ENCODE results near the gene CTPS1.

The CTPS1 gene

DNA sequence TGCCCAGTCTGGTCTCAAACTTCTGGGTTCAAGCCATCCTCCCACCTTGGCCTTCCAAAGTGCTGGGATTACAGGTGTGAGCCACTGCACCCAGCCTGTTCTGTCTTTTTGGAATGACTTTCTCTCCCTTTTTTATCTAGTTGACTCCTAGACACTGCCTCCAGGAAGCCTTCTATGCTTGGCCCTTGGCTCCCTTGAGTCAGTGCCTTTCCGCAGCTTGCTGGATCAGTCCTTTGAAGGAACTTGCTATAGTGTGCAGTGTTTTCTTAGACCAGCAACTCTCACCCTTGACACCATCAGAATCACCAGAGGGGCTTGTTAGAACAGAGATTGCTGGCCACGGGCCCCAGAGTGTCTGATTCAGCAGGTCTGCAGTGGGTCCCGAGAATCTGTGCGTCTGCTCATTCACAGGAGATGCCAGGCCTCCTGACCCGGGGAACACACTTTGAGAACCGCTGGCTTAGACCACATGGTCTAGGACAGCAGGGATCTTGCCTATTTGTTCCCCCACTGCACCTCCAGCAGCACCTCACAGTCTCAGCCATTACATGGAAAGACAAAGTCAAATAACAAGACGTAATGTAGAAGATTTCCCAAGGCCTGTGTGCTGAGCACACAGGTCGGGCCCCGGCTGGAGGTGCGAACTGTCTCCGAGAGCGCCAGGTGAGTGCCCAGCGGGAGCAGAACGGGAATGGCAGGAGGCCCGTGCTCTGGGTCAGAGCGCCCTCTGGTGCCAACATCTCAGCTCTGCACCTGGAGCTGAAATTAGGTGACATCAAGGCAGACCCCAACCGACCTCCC, 27.4 kb upstream of the CTPS1 start:
- Histone ChIP-seq H4K20me1 (ENCODE audit: insufficient read depth, low read length) (no peaks in the 10 kb centered on the region), H3K4me1 (ENCODE audit: insufficient read depth, low read length) (no peaks in the 10 kb centered on the region), H3K9me3 (ENCODE audit: insufficient read depth, low read length, severe bottlenecking) (no peaks in the 10 kb centered on the region), H3K36me3 (ENCODE audit: insufficient read depth, low read length) (no peaks in the 10 kb centered on the region), H3K79me2 (ENCODE audit: insufficient read depth, low read length) (no peaks in the 10 kb centered on the region), H3K27ac (ENCODE audit: low read length) (no peak overlapping the region), H2AFZ (ENCODE audit: low read depth, low read length) (no peak overlapping the region), H3K27me3 (ENCODE audit: insufficient read depth, low read length, poor library complexity) (no peaks in the 10 kb centered on the region), H3K4me3 (ENCODE audit: low read depth in 1 of 2, low read length in 2 of 2) (no peak overlapping the region), H3K4me2 (ENCODE audit: insufficient read depth, low read length) (no peak overlapping the region), H3K9ac (ENCODE audit: low read depth, low read length) (no peak overlapping the region)
- DNase-seq = peak; percentile 57
- ATAC-seq (ENCODE audit: insufficient read depth, low read depth) = peak; percentile 68
- TF ChIP-seq CTCF (IDR thresholded peaks at IDR 0.05; ENCODE audit: borderline replicate concordance, extremely low read depth, low read length, poor library complexity, severe bottlenecking) = peak; percentile 89
- TF ChIP-seq EZH2 (IDR thresholded peaks at IDR 0.05; ENCODE audit: borderline replicate concordance, low read depth, low read length, severe bottlenecking) = no peak

DNA sequence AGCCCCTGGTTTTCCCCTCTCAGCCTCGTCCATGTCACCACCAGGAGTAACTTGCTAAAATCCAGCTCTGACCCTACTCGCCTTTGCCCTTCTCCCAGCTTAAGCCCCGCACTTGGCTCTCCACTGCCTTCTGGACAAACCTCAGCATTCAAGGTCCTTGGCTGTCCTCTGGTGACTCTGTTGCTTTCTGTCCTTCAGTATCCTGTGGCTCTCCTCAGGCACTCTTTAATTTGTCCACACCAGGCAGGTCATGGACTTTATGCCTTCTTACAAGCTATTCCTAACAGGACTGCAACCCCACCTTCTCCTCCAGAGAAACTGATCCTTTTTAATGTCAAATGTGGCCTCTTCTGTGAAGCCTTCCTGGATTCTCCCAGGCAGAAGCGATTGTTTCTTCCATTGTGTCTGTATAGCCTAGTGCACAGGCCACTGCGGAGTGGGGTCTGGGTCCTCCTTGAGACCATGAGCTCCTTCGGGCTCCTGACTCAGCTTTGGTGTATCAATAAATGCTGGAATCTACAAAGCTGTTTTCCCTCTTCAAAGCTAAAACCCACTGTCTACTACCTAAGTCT, 26.7 kb upstream of the CTPS1 start:
- Histone ChIP-seq H3K27me3 (ENCODE audit: insufficient read depth, low read length, poor library complexity) (no peaks in the 10 kb centered on the region), H3K4me1 (ENCODE audit: insufficient read depth, low read length) (no peaks in the 10 kb centered on the region), H3K36me3 (ENCODE audit: insufficient read depth, low read length) (no peaks in the 10 kb centered on the region), H3K79me2 (ENCODE audit: insufficient read depth, low read length) (no peaks in the 10 kb centered on the region), H3K4me3 (ENCODE audit: low read depth in 1 of 2, low read length in 2 of 2) (no peak overlapping the region), H3K27ac (ENCODE audit: low read length) (no peak overlapping the region), H2AFZ (ENCODE audit: low read depth, low read length) (no peak overlapping the region), H4K20me1 (ENCODE audit: insufficient read depth, low read length) (no peaks in the 10 kb centered on the region), H3K9ac (ENCODE audit: low read depth, low read length) (no peak overlapping the region), H3K9me3 (ENCODE audit: insufficient read depth, low read length, severe bottlenecking) (no peaks in the 10 kb centered on the region), H3K4me2 (ENCODE audit: insufficient read depth, low read length) (no peak overlapping the region)
- TF ChIP-seq CTCF (IDR thresholded peaks at IDR 0.05; ENCODE audit: borderline replicate concordance, extremely low read depth, low read length, poor library complexity, severe bottlenecking) (no peak), EZH2 (IDR thresholded peaks at IDR 0.05; ENCODE audit: borderline replicate concordance, low read depth, low read length, severe bottlenecking) (no peak)
- DNase-seq (no peak), ATAC-seq (ENCODE audit: insufficient read depth, low read depth) (no peak)

DNA sequence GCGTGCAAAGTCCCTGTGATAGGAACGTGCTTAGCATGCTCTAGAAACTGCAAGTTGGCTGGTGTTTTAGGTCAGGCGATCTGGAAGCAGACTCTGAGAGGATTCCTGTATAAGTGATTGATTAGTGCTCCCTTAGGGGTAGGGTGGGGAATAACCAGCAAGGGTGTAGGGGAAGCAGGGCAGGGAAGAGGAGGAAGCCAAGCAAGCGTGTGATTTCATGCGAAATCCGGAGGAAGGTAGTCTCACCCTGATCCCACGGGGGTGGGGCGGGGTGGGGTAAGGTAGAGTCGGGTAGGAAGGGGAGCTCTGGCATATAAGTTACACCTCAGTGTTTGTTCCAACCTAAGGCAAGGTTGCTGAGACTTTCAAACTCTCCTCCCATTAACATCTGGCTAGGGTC, 24.9 kb upstream of the CTPS1 start:
- H3K4me2 ChIP-seq (ENCODE audit: insufficient read depth, low read length) = no peak overlapping the region
- no peak for ATAC-seq (ENCODE audit: insufficient read depth, low read depth)
- no peak for TF ChIP-seq EZH2 (IDR thresholded peaks at IDR 0.05; ENCODE audit: borderline replicate concordance, low read depth, low read length, severe bottlenecking)
- no peak for TF ChIP-seq CTCF (IDR thresholded peaks at IDR 0.05; ENCODE audit: borderline replicate concordance, extremely low read depth, low read length, poor library complexity, severe bottlenecking)

More for the DNA sequence above, 24.9 kb upstream of the CTPS1 start:
- Histone ChIP-seq H3K9me3 (ENCODE audit: insufficient read depth, low read length, severe bottlenecking) (no peaks in the 10 kb centered on the region), H3K4me3 (ENCODE audit: low read depth in 1 of 2, low read length in 2 of 2) (no peak overlapping the region), H4K20me1 (ENCODE audit: insufficient read depth, low read length) (no peaks in the 10 kb centered on the region), H3K27ac (ENCODE audit: low read length) (no peak overlapping the region), H3K27me3 (ENCODE audit: insufficient read depth, low read length, poor library complexity) (no peaks in the 10 kb centered on the region), H3K36me3 (ENCODE audit: insufficient read depth, low read length) (no peaks in the 10 kb centered on the region), H3K9ac (ENCODE audit: low read depth, low read length) (no peak overlapping the region), H2AFZ (ENCODE audit: low read depth, low read length) (no peak overlapping the region), H3K79me2 (ENCODE audit: insufficient read depth, low read length) (no peaks in the 10 kb centered on the region), H3K4me1 (ENCODE audit: insufficient read depth, low read length) (no peaks in the 10 kb centered on the region)
- no peak for DNase-seq
